ENCODE data around the gene AKAP12. TPM values are rescaled to one million over a fixed set of nuclear protein-coding genes. Genes with fewer than 3 reads are reported as not detected.
"Not testable (repeated sequence)": the region's sequence is repeated elsewhere in the genome, so short reads cannot be mapped to it uniquely, and the experiment has no call there.

Gene AKAP12
- total RNA-seq, 4 donors from 2014 or later = 25.7 to 61.7 (median 53.1) TPM

- in situ Hi-C loops (cut with MboI; ENCODE audit: low pct_ligation_motif_present in 1 of 4, low pct_unique_long_range_greater_than_20kb in 1 of 4, low sequenced_read_pairs in 3 of 4) = no loop called here
- WGBS, 2 donors (ENCODE audit: low coverage in 1 of 2) = 75 to 85% methylated on average over 15 to 19 of the region's 19 CpGs
- intact Hi-C loops (cut with DNase I; ENCODE audit: low total_unique reads) = no loop called here
- Histone ChIP-seq H3K27ac (no peak overlapping the region), H3K4me1 (no peaks in the 10 kb centered on the region), H3K36me3 (no peaks in the 10 kb centered on the region), H3K27me3 (no peaks in the 10 kb centered on the region), H3K4me3 (no peak overlapping the region), H3K9me3 (no peaks in the 10 kb centered on the region)
- no peak for TF ChIP-seq EP300 (IDR thresholded peaks at IDR 0.05; ENCODE audit: low read depth)
- no peak for TF ChIP-seq CTCF (IDR thresholded peaks at IDR 0.05)
- TF ChIP-seq POLR2AphosphoS5 (IDR thresholded peaks at IDR 0.05) = no peak
- no peak for TF ChIP-seq POLR2A (IDR thresholded peaks at IDR 0.05)
- no peak for DNase-seq
Measured at GRCh38 chr6:151352410-151353396, 112.9 kb downstream of the AKAP12 start.

- 94 to 96% methylated on average over 10 of the region's 10 CpGs for WGBS, 2 donors (ENCODE audit: low coverage in 1 of 2)
- Histone ChIP-seq H3K27me3 (no peaks in the 10 kb centered on the region), H3K27ac (no peak overlapping the region), H3K4me3 (no peak overlapping the region), H3K9me3 (no peaks in the 10 kb centered on the region), H3K4me1 (no peaks in the 10 kb centered on the region), H3K36me3 (no peaks in the 10 kb centered on the region)
- DNase-seq = no peak
- TF ChIP-seq EP300 (IDR thresholded peaks at IDR 0.05; ENCODE audit: low read depth) = no peak
- TF ChIP-seq POLR2A (IDR thresholded peaks at IDR 0.05) = no peak
- no peak for TF ChIP-seq POLR2AphosphoS5 (IDR thresholded peaks at IDR 0.05)
- no peak for TF ChIP-seq CTCF (IDR thresholded peaks at IDR 0.05)
- intact Hi-C loops (cut with DNase I; ENCODE audit: low total_unique reads) (no loop called here), in situ Hi-C loops (cut with MboI; ENCODE audit: low pct_ligation_motif_present in 1 of 4, low pct_unique_long_range_greater_than_20kb in 1 of 4, low sequenced_read_pairs in 3 of 4) (no loop called here)
Measured at GRCh38 chr6:151353795-151354194, 114.0 kb downstream of the AKAP12 start.

- H3K9me3 ChIP-seq; intact Hi-C loops (cut with DNase I; ENCODE audit: low total_unique reads); H3K4me1 ChIP-seq; H3K4me3 ChIP-seq; in situ Hi-C loops (cut with MboI; ENCODE audit: low pct_ligation_motif_present in 1 of 4, low pct_unique_long_range_greater_than_20kb in 1 of 4, low sequenced_read_pairs in 3 of 4); H3K36me3 ChIP-seq; DNase-seq; H3K27me3 ChIP-seq: not testable (repeated sequence)
- peak overlapping the region in 1 of 4 donors; percentile 31 for H3K27ac ChIP-seq
- 93 to 100% methylated on average over 6 of the region's 6 CpGs for WGBS, 2 donors (ENCODE audit: low coverage in 1 of 2)
Measured at GRCh38 chr6:151356983-151357382, 117.2 kb downstream of the AKAP12 start.

- WGBS, 2 donors (ENCODE audit: low coverage in 1 of 2) = 76 to 82% methylated on average over 5 to 6 of the region's 6 CpGs
- Histone ChIP-seq H3K27ac (no peak overlapping the region), H3K4me3 (no peak overlapping the region), H3K9me3 (no peaks in the 10 kb centered on the region), H3K36me3 (no peaks in the 10 kb centered on the region), H3K27me3 (no peaks in the 10 kb centered on the region), H3K4me1 (no peaks in the 10 kb centered on the region)
- TF ChIP-seq POLR2AphosphoS5 (IDR thresholded peaks at IDR 0.05) (no peak), EP300 (IDR thresholded peaks at IDR 0.05; ENCODE audit: low read depth) (no peak), POLR2A (IDR thresholded peaks at IDR 0.05) (no peak), CTCF (IDR thresholded peaks at IDR 0.05) (no peak)
- in situ Hi-C loops (cut with MboI; ENCODE audit: low pct_ligation_motif_present in 1 of 4, low pct_unique_long_range_greater_than_20kb in 1 of 4, low sequenced_read_pairs in 3 of 4) = no loop called here
- intact Hi-C loops (cut with DNase I; ENCODE audit: low total_unique reads) = no loop called here
- no peak for DNase-seq
Measured at GRCh38 chr6:151357758-151358436, 118.1 kb downstream of the AKAP12 start.
